HEK293T (cell line): ENCODE results near the gene ARL9.
"Not testable (repeated sequence)": the region's sequence is repeated elsewhere in the genome, so short reads cannot be mapped to it uniquely, and the experiment has no call there.

ENCODE experiments used
- CTCF ChIA-PET: fragments of 350-600 bp; formaldehyde crosslinking; extraction: SDS; loops from one replicate; lab custom pipeline; 2021; ENCODE audit warnings: antibody characterized with exemption, inconsistent platforms; lab: Yijun Ruan, JAX
- POLR2A ChIA-PET: fragments of 350-600 bp; formaldehyde crosslinking; extraction: SDS; loops from one replicate; lab custom pipeline; 2020; ENCODE audit warnings: antibody characterized with exemption, inconsistent platforms; lab: Yijun Ruan, JAX
- DNase-seq: peaks from one replicate; pipeline ENCODE4 v3.0.0; 2012; ENCODE audit warnings: mixed read lengths; ENCODE audit errors: extremely low spot score
- ARNT ChIP-seq: fragments of 450-650 bp; IDR thresholded peaks from 2 replicates; pipeline ENCODE4 v1.6.1; 2017; ENCODE audit warnings: mild to moderate bottlenecking
- BHLHE40 ChIP-seq: fragments of 450-650 bp; IDR thresholded peaks from 2 replicates; pipeline ENCODE4 v1.6.1; 2016; ENCODE audit warnings: mild to moderate bottlenecking, moderate library complexity, borderline replicate concordance
- CTBP1 ChIP-seq: fragments of 450-650 bp; IDR thresholded peaks from 2 replicates; pipeline ENCODE4 v1.6.1; 2016; ENCODE audit warnings: borderline replicate concordance
- ELF4 ChIP-seq: fragments of 450-650 bp; IDR thresholded peaks from 2 replicates; pipeline ENCODE4 v1.6.1; 2017; ENCODE audit warnings: antibody characterized with exemption
- FOXA1 ChIP-seq: fragments of 450-650 bp; IDR thresholded peaks from 2 replicates; pipeline ENCODE4 v1.6.1; 2016; ENCODE audit warnings: mild to moderate bottlenecking
- FOXK2 ChIP-seq: fragments of 450-650 bp; IDR thresholded peaks from 2 replicates; pipeline ENCODE4 v1.6.1; 2016; ENCODE audit warnings: mild to moderate bottlenecking
- FOXM1 ChIP-seq: fragments of 450-650 bp; IDR thresholded peaks from 2 replicates; pipeline ENCODE4 v1.6.1; 2017; ENCODE audit warnings: mild to moderate bottlenecking, borderline replicate concordance
- HDGF ChIP-seq: fragments of 450-650 bp; IDR thresholded peaks from 2 replicates; pipeline ENCODE4 v1.6.1; 2017; ENCODE audit warnings: antibody characterized with exemption, borderline replicate concordance
- L3MBTL2 ChIP-seq: fragments of 450-650 bp; conservative IDR thresholded peaks from 2 replicates; pipeline ENCODE4 v1.6.1; 2016; ENCODE audit warnings: mild to moderate bottlenecking
- LEF1 ChIP-seq: fragments of 450-650 bp; IDR thresholded peaks from 2 replicates; pipeline ENCODE4 v1.6.1; 2017; ENCODE audit warnings: mild to moderate bottlenecking, borderline replicate concordance
- NFRKB ChIP-seq: fragments of 450-650 bp; IDR thresholded peaks from 2 replicates; pipeline ENCODE4 v1.6.1; 2016; ENCODE audit warnings: mild to moderate bottlenecking, moderate library complexity
- PKNOX1 ChIP-seq: fragments of 450-650 bp; IDR thresholded peaks from 2 replicates; pipeline ENCODE4 v1.6.1; 2016
- SP1 ChIP-seq: fragments of 450-650 bp; IDR thresholded peaks from 2 replicates; pipeline ENCODE4 v1.6.1; 2017
- SUZ12 ChIP-seq: fragments of 450-650 bp; IDR thresholded peaks from 2 replicates; pipeline ENCODE4 v1.6.1; 2016; ENCODE audit warnings: mild to moderate bottlenecking
- TARDBP ChIP-seq: fragments of 450-650 bp; IDR thresholded peaks from 2 replicates; pipeline ENCODE4 v1.6.1; 2016
- ZNF384 ChIP-seq: fragments of 450-650 bp; IDR thresholded peaks from 2 replicates; pipeline ENCODE4 v1.6.1; 2016

Gene ARL9

GRCh38 chr4:56465599-56466295 lies 39.8 kb upstream of the ARL9 start:
- no peak for TF ChIP-seq FOXM1
- TF ChIP-seq TARDBP, result no peak
- TF ChIP-seq HDGF, result no peak
- TF ChIP-seq FOXK2, result no peak
- no peak for TF ChIP-seq NFRKB
- TF ChIP-seq BHLHE40, result no peak
- TF ChIP-seq PKNOX1, result no peak
- no peak for TF ChIP-seq ELF4
- no peak for TF ChIP-seq L3MBTL2
- no peak for TF ChIP-seq SP1
- no peak for TF ChIP-seq ARNT
- no peak for TF ChIP-seq FOXA1
- TF ChIP-seq LEF1, result no peak
- no peak for TF ChIP-seq ZNF384
- TF ChIP-seq SUZ12, result no peak
- TF ChIP-seq CTBP1, result no peak
- ChIA-PET POLR2A (interaction anchor here (0.7 to 7.9 kb wide), 6 partner anchors 12 to 513 kb away, joined by 3 to 48 read pairs (median 3); partner anchors contain the start of genes AASDH, PAICS, POLR2B and PPAT), CTCF (no interaction called here)
- DNase-seq, result no peak

DNA sequence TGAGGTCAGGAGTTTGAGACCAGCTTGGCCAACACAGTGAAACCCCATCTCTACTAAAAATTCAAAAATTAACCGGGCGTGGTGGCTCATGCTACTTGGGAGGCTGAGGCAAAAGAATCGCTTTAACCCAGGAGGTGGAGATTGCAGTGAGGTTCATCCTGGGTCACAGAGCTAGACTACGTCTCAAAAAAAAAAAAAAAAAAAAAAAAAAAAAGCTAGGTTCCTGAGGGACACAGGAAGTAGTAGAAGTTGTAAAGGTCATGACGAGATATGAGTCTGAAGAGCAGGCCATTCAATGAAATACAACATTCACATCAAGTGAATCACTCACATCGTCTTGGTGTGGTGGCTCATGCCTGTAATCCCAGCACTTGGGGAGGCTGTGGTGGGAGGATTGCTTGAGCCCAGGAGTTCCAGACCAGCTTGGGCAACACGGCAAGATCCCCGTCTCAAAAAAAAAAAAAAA lies 39.3 kb upstream of the ARL9 start:
- POLR2A ChIA-PET, result interaction anchor here (0.7 to 7.9 kb wide), 5 partner anchors 12 to 334 kb away, joined by 3 to 48 read pairs (median 3); partner anchors contain the start of genes AASDH, PAICS and PPAT
- CTCF ChIA-PET, result not testable (repeated sequence)
- DNase-seq, result peak; percentile 15
- TF ChIP-seq ZNF384, result peak; percentile 93

GRCh38 chr4:56466910-56467283 lies 38.7 kb upstream of the ARL9 start:
- ChIA-PET CTCF (no interaction called here), POLR2A (interaction anchor here (1.4 to 7.9 kb wide), 4 partner anchors 25 to 333 kb away, joined by 3 to 48 read pairs (median 8); partner anchors contain the start of genes AASDH, PAICS and PPAT)
- no peak for DNase-seq
- no peak for TF ChIP-seq ELF4
- no peak for TF ChIP-seq SP1
- TF ChIP-seq SUZ12, result no peak
- TF ChIP-seq PKNOX1, result no peak
- TF ChIP-seq FOXK2, result no peak
- TF ChIP-seq HDGF, result no peak
- no peak for TF ChIP-seq ARNT
- TF ChIP-seq NFRKB, result no peak
- TF ChIP-seq FOXM1, result no peak
- TF ChIP-seq TARDBP, result no peak
- TF ChIP-seq ZNF384, result no peak
- TF ChIP-seq L3MBTL2, result no peak
- TF ChIP-seq FOXA1, result no peak
- no peak for TF ChIP-seq BHLHE40
- TF ChIP-seq CTBP1, result no peak
- TF ChIP-seq LEF1, result no peak

DNA sequence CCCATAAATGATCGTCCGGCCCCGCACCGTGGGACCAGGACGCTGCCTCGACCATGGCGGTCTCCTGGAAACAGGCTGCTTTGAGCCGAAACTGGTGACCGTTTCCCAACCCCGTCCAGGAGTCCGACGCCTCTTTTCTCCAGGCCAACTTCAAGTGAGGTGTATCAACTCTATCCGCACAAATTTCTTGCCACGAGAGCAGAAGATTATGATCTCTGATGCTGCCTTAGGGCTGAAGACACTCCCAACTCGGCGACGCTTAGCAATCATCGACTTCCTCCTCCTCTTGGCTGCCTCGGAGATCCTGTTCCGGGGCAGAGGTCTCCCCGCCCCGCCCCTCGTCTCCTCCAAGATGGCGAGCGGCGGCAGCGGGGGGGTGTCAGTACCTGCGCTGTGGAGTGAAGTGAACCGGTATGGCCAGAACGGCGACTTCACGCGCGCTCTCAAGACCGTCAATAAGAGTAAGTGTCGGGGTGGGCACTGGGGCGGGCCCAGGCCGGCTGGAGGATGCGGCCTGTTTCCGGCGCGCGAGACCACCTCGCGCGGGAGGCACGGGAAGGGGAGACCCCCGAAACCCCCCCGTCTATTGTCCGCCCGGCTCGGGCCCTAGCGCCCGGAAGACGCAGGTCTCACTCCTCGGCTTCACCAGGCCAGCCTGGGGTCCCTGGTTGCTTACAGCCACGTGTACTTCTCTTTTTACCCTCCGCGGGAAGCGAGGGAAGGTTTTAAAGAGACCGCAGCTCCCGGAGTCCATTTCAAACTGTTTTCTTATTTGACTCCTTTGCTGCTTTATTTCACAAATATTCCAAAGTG lies 38.1 kb upstream of the ARL9 start, which contains the start of gene SRP72:
Gene SRP72, plus strand, starts transcription at position 334 of the 813 bp plus-strand sequence. Its CDS starts 19 bp downstream, at position 353.
- TF ChIP-seq NFRKB (no peak), ELF4 (0 out of 2 replicates have a peak, but pooled peaks have one; percentile 26), L3MBTL2 (0 out of 2 replicates have a peak, but pooled peaks have one; percentile 11), TARDBP (no peak), ZNF384 (no peak)
- peak; percentile 88 for DNase-seq
- ChIA-PET CTCF (no interaction called here), POLR2A (interaction anchor here (0.7 to 7.9 kb wide), 9 partner anchors 10 to 81 kb away, joined by 3 to 48 read pairs (median 6); partner anchors contain the start of genes AASDH, PAICS and PPAT)

GRCh38 chr4:56468097-56468422 lies 37.5 kb upstream of the ARL9 start:
- ChIA-PET POLR2A (interaction anchor here (0.6 to 2.6 kb wide), 7 partner anchors 10 to 81 kb away, joined by 3 to 19 read pairs (median 4); partner anchors contain the start of genes AASDH, PAICS and PPAT), CTCF (no interaction called here)
- peak; percentile 55 for DNase-seq
- TF ChIP-seq L3MBTL2 (0 out of 2 replicates have a peak, but pooled peaks have one; percentile 8), FOXK2 (no peak)

DNA sequence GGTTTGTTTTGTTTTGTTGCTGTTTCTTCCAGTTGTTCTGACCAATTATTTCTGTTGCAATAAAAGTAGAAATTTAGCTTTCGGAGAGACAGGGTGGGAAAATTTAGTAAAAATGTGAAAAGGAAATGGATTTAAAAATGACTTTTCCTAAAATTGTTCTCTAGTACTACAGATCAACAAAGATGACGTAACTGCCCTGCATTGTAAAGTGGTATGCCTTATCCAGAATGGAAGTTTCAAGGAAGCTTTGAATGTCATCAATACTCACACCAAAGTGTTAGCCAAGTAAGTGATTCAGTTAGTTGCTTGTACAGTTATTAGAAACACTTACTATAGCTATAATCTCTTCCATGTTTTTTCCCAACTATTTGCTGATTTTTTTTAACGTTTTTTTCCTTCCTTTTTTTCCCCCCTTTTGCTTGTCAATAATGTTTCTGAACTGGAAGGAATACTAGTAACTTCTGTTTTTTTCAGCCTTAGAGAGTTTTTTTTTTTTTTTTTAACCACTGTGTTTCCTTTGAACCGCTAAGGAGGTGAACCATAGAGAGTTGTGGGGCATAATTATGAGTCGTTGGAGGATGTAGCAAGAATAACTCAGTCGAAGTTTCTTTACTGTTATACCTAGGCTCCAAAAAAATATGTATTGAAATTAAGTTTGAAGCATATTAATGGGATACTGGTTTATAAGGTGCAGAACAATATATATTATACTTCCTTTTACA lies 35.9 kb upstream of the ARL9 start:
- TF ChIP-seq ZNF384 (no peak), CTBP1 (no peak), ARNT (no peak), NFRKB (no peak), ELF4 (no peak), SP1 (no peak)
- POLR2A ChIA-PET, result interaction anchor here (2.6 kb wide), 1 partner anchor 34 kb away, joined by 19 read pairs; the partner anchor contains the start of genes PAICS and PPAT
- CTCF ChIA-PET, result no interaction called here
- no peak for DNase-seq
